WTC11 (cell line): ENCODE results near the gene MIGA2. TPM values are rescaled to one million over a fixed set of nuclear protein-coding genes. Genes with fewer than 3 reads are reported as not detected.

ENCODE experiments used
- ATAC-seq: fragments of 200-7000 bp; cut with Tn5 transposase; 2 replicates; pipeline ENCODE4 v1.10.0; 2021; ENCODE audit warnings: mild to moderate bottlenecking, moderate library complexity
- CTCF ChIA-PET: fragments of 300-600 bp; sonication (Branson Sonifier 250); formaldehyde crosslinking; loops from one replicate; lab custom pipeline; 2021; ENCODE audit warnings: antibody characterized with exemption; lab: Charles Lee
- POLR2A ChIA-PET: fragments of 350-600 bp; sonication (Branson Sonifier 250); formaldehyde crosslinking; loops from one replicate; lab custom pipeline; 2021; ENCODE audit warnings: antibody characterized with exemption; lab: Charles Lee
- DNase-seq: peaks from one replicate; pipeline ENCODE4 v3.0.0; 2021; ENCODE audit warnings: low spot score
- H3K27ac Mint-ChIP-seq: 2 replicates; pipeline ENCODE4 v1.8.0; 2021; ENCODE audit warnings: mixed read lengths
- H3K27me3 Mint-ChIP-seq: 2 replicates; pipeline ENCODE4 v1.8.0; 2021; ENCODE audit warnings: low read depth, mild to moderate bottlenecking, moderate library complexity, mixed read lengths
- H3K36me3 Mint-ChIP-seq: 2 replicates; pipeline ENCODE4 v1.8.0; 2021; ENCODE audit warnings: mixed read lengths
- H3K4me1 Mint-ChIP-seq: 2 replicates; pipeline ENCODE4 v1.8.0; 2022; ENCODE audit warnings: mixed read lengths
- H3K4me3 Mint-ChIP-seq: 2 replicates; pipeline ENCODE4 v1.8.0; 2021; ENCODE audit warnings: mild to moderate bottlenecking, moderate library complexity, mixed read lengths
- H3K9me3 Mint-ChIP-seq: 2 replicates; pipeline ENCODE4 v1.8.0; 2021; ENCODE audit warnings: mixed read lengths
- EMX1 ChIP-seq: fragments of 250-450 bp; sonication (Bioruptor Pico); IDR thresholded peaks from 2 replicates; pipeline ENCODE4 v1.8.0; 2021; ENCODE audit warnings: mild to moderate bottlenecking
- FOXJ3 ChIP-seq: sonication (generic); formaldehyde crosslinking; IDR thresholded peaks from 2 replicates; pipeline ENCODE4 v1.9.0; 2021; ENCODE audit warnings: missing genetic modification reagents, mild to moderate bottlenecking, borderline replicate concordance
- FOXP1 ChIP-seq: sonication (generic); formaldehyde crosslinking; IDR thresholded peaks from 2 replicates; pipeline ENCODE4 v1.8.0; 2022; ENCODE audit warnings: missing genetic modification reagents, mild to moderate bottlenecking, moderate library complexity, borderline replicate concordance
- GABPB1 ChIP-seq: sonication (generic); formaldehyde crosslinking; IDR thresholded peaks from 2 replicates; pipeline ENCODE4 v1.8.1; 2023; ENCODE audit warnings: mild to moderate bottlenecking, missing genetic modification reagents
- IRF1 ChIP-seq: sonication (generic); formaldehyde crosslinking; IDR thresholded peaks from 2 replicates; pipeline ENCODE4 v1.8.0; 2023; ENCODE audit warnings: missing genetic modification reagents
- JAZF1 ChIP-seq: fragments of 250-450 bp; sonication (Bioruptor Pico); IDR thresholded peaks from 2 replicates; pipeline ENCODE4 v1.9.0; 2021; ENCODE audit warnings: moderate library complexity, mild to moderate bottlenecking, inconsistent platforms
- JUN ChIP-seq: sonication (generic); formaldehyde crosslinking; IDR thresholded peaks from 2 replicates; pipeline ENCODE4 v1.8.0; 2023; ENCODE audit warnings: mild to moderate bottlenecking, missing genetic modification reagents
- MYBL2 ChIP-seq: sonication (generic); formaldehyde crosslinking; IDR thresholded peaks from 2 replicates; pipeline ENCODE4 v1.8.1; 2023; ENCODE audit warnings: mild to moderate bottlenecking, moderate library complexity, missing genetic modification reagents
- NR2C2 ChIP-seq: sonication (generic); formaldehyde crosslinking; IDR thresholded peaks from 2 replicates; pipeline ENCODE4 v1.8.0; 2022; ENCODE audit warnings: mild to moderate bottlenecking, missing genetic modification reagents
- PRDM15 ChIP-seq: sonication (generic); formaldehyde crosslinking; IDR thresholded peaks from 2 replicates; pipeline ENCODE4 v1.8.0; 2022; ENCODE audit warnings: missing genetic modification reagents
- RORB ChIP-seq: fragments of 250-450 bp; sonication (Bioruptor Pico); IDR thresholded peaks from 2 replicates; pipeline ENCODE4 v1.9.0; 2021; ENCODE audit warnings: mild to moderate bottlenecking
- SMAD3 ChIP-seq: sonication (generic); formaldehyde crosslinking; IDR thresholded peaks from 2 replicates; pipeline ENCODE4 v1.8.0; 2022; ENCODE audit warnings: missing genetic modification reagents, mild to moderate bottlenecking, borderline replicate concordance
- SP1 ChIP-seq: sonication (generic); formaldehyde crosslinking; conservative IDR thresholded peaks from 2 replicates; pipeline ENCODE4 v1.8.1; 2022; ENCODE audit warnings: missing genetic modification reagents
- TCF7 ChIP-seq: sonication (generic); formaldehyde crosslinking; IDR thresholded peaks from 2 replicates; pipeline ENCODE4 v1.8.0; 2022; ENCODE audit warnings: mild to moderate bottlenecking, low read depth, missing genetic modification reagents, moderate library complexity
- TEAD1 ChIP-seq: sonication (generic); formaldehyde crosslinking; IDR thresholded peaks from 2 replicates; pipeline ENCODE4 v1.8.0; 2022; ENCODE audit warnings: mild to moderate bottlenecking, missing genetic modification reagents
- USF2 ChIP-seq: sonication (generic); formaldehyde crosslinking; IDR thresholded peaks from 2 replicates; pipeline ENCODE4 v1.8.1; 2023; ENCODE audit warnings: mild to moderate bottlenecking, missing genetic modification reagents, moderate library complexity
- ZBTB21 ChIP-seq: sonication (generic); formaldehyde crosslinking; IDR thresholded peaks from 2 replicates; pipeline ENCODE4 v1.8.1; 2023; ENCODE audit warnings: mild to moderate bottlenecking, missing genetic modification reagents, borderline replicate concordance
- ZNF121 ChIP-seq: sonication (generic); formaldehyde crosslinking; IDR thresholded peaks from 2 replicates; pipeline ENCODE4 v1.8.0; 2023; ENCODE audit warnings: missing genetic modification reagents
- total RNA-seq: library from RNA; stranded (reverse); gene quantifications from 3 replicates; pipeline ENCODE4 v1.2.3, GENCODE V29; 2021
- TF ChIP-seq, protein P1 (sequence below): sonication (generic); formaldehyde crosslinking; IDR thresholded peaks from 2 replicates; pipeline ENCODE4 v1.8.1; 2022; ENCODE audit warnings: missing genetic modification reagents, borderline replicate concordance
- TF ChIP-seq, protein P2 (sequence below): fragments of 250-450 bp; sonication (Bioruptor Pico); IDR thresholded peaks from 2 replicates; pipeline ENCODE4 v1.9.0; 2021; ENCODE audit warnings: moderate library complexity, mild to moderate bottlenecking, inconsistent platforms, borderline replicate concordance
- TF ChIP-seq, protein P3 (sequence below): sonication (generic); formaldehyde crosslinking; IDR thresholded peaks from 2 replicates; pipeline ENCODE4 v1.8.1; 2023; ENCODE audit warnings: mild to moderate bottlenecking, missing genetic modification reagents

MIGA2 gene
- total RNA-seq, 1 experiment from 2014 or later: 61.7 TPM

GRCh38 chr9:129076640-129077037 lies 40.2 kb downstream of the MIGA2 start:
- no peak for DNase-seq
- TF ChIP-seq SP1 (CRISPR knock-in tag) (no peak), EMX1 (CRISPR knock-in tag) (no peak), ZNF121 (CRISPR knock-in tag) (0 out of 2 replicates have a peak, but pooled peaks have one; percentile 19), USF2 (CRISPR knock-in tag) (no peak), IRF1 (no peak), MYBL2 (no peak), TCF7 (CRISPR knock-in tag) (no peak)
- TF ChIP-seq, protein P1, sequence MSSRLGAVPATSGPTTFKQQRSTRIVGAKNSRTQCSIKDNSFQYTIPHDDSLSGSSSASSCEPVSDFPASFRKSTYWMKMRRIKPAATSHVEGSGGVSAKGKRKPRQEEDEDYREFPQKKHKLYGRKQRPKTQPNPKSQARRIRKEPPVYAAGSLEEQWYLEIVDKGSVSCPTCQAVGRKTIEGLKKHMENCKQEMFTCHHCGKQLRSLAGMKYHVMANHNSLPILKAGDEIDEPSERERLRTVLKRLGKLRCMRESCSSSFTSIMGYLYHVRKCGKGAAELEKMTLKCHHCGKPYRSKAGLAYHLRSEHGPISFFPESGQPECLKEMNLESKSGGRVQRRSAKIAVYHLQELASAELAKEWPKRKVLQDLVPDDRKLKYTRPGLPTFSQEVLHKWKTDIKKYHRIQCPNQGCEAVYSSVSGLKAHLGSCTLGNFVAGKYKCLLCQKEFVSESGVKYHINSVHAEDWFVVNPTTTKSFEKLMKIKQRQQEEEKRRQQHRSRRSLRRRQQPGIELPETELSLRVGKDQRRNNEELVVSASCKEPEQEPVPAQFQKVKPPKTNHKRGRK (CRISPR knock-in tag): no peak
- TF ChIP-seq, protein P2, sequence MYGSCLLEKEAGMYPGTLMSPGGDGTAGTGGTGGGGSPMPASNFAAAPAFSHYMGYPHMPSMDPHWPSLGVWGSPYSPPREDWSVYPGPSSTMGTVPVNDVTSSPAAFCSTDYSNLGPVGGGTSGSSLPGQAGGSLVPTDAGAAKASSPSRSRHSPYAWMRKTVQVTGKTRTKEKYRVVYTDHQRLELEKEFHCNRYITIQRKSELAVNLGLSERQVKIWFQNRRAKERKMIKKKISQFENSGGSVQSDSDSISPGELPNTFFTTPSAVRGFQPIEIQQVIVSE (CRISPR knock-in tag): no peak
- H3K4me3 Mint-ChIP-seq: no peak overlapping the region
- H3K27ac Mint-ChIP-seq: no peak overlapping the region
- ATAC-seq: no peak
- H3K9me3 Mint-ChIP-seq: no peaks in the 10 kb centered on the region
- ChIA-PET POLR2A (no interaction called here), CTCF (no interaction called here)
- peaks cover 22% of the 10 kb centered on the region for H3K4me1 Mint-ChIP-seq
- no peaks in the 10 kb centered on the region for H3K27me3 Mint-ChIP-seq
- H3K36me3 Mint-ChIP-seq: no peaks in the 10 kb centered on the region

GRCh38 chr9:129077236-129077635 lies 40.8 kb downstream of the MIGA2 start:
- DNase-seq: no peak
- ATAC-seq: no peak
- ChIA-PET CTCF (no interaction called here), POLR2A (no interaction called here)
- Mint-ChIP-seq H3K4me1 (peaks cover 16% of the 10 kb centered on the region), H3K4me3 (no peak overlapping the region), H3K36me3 (no peaks in the 10 kb centered on the region), H3K9me3 (no peaks in the 10 kb centered on the region), H3K27me3 (no peaks in the 10 kb centered on the region), H3K27ac (peak overlapping the region; percentile 48; the same call in 1 of the 2 replicates)
- no peak for TF ChIP-seq FOXJ3 (CRISPR knock-in tag)
- TF ChIP-seq RORB (CRISPR knock-in tag): no peak
- TF ChIP-seq, protein P3, sequence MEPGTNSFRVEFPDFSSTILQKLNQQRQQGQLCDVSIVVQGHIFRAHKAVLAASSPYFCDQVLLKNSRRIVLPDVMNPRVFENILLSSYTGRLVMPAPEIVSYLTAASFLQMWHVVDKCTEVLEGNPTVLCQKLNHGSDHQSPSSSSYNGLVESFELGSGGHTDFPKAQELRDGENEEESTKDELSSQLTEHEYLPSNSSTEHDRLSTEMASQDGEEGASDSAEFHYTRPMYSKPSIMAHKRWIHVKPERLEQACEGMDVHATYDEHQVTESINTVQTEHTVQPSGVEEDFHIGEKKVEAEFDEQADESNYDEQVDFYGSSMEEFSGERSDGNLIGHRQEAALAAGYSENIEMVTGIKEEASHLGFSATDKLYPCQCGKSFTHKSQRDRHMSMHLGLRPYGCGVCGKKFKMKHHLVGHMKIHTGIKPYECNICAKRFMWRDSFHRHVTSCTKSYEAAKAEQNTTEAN (CRISPR knock-in tag): no peak
- TF ChIP-seq IRF1: no peak
- TF ChIP-seq, protein P2 (CRISPR knock-in tag): no peak
- no peak for TF ChIP-seq JUN (CRISPR knock-in tag)
- no peak for TF ChIP-seq ZBTB21 (CRISPR knock-in tag)
- no peak for TF ChIP-seq GABPB1 (CRISPR knock-in tag)
- TF ChIP-seq NR2C2 (CRISPR knock-in tag): no peak
- no peak for TF ChIP-seq FOXP1 (CRISPR knock-in tag)
- no peak for TF ChIP-seq TEAD1 (CRISPR knock-in tag)
- no peak for TF ChIP-seq PRDM15
- TF ChIP-seq SMAD3 (CRISPR knock-in tag): no peak
- TF ChIP-seq JAZF1 (CRISPR knock-in tag): no peak
